Activated CD8-positive, alpha-beta memory T cell treated with anti-CD3 and anti-CD28 coated beads, Interleukin-2, amount 50 U/mL, for 24 hours (primary cell): Measurements from ENCODE around the gene PLA2G4B.
A peak's percentile ranks its signal among the peaks of the same experiment; 100 is the strongest.

Experiments
- DNase-seq: peaks from one replicate; pipeline ENCODE4 v3.0.0-alpha.2; 2020; ENCODE audit errors: extremely low read depth

PLA2G4B gene

GRCh38 chr15:41888662-41889253, 50.1 kb downstream of the PLA2G4B start:
- DNase-seq: no peak

- DNase-seq: no peak
These were observed 51.5 kb downstream of the PLA2G4B start for GRCh38 chr15:41890050-41890690.

GRCh38 chr15:41891226-41891625, 52.6 kb downstream of the PLA2G4B start:
- DNase-seq: no peak

- DNase-seq: no peak
These were observed 53.3 kb downstream of the PLA2G4B start for GRCh38 chr15:41891946-41892345.

- no peak for DNase-seq
These were observed 54.2 kb downstream of the PLA2G4B start for GRCh38 chr15:41892621-41893421.

- DNase-seq: no peak
These were observed 55.0 kb downstream of the PLA2G4B start, which contains the start of gene SPTBN5 for GRCh38 chr15:41893422-41894250. Gene SPTBN5, minus strand, starts transcription at chr15:41894053. Its CDS starts 556 bp downstream, at chr15:41893497.

GRCh38 chr15:41894251-41894790, 55.7 kb downstream of the PLA2G4B start:
- DNase-seq: no peak

- DNase-seq: peak; percentile 53
These were observed 56.3 kb downstream of the PLA2G4B start for GRCh38 chr15:41894791-41895463.

- no peak for DNase-seq
These were observed 56.8 kb downstream of the PLA2G4B start for GRCh38 chr15:41895491-41895890.

- no peak for DNase-seq
These were observed 57.3 kb downstream of the PLA2G4B start for GRCh38 chr15:41895957-41896356.

GRCh38 chr15:41896566-41896965, 57.9 kb downstream of the PLA2G4B start:
- no peak for DNase-seq

GRCh38 chr15:41897363-41897799, 58.7 kb downstream of the PLA2G4B start:
- DNase-seq: no peak
